GM19328 (cell line): ENCODE measurements around the gene FAM222B.
"Not testable (repeated sequence)": the region's sequence is repeated elsewhere in the genome, so short reads cannot be mapped to it uniquely, and the experiment has no call there.

Source experiments
- ATAC-seq: cut with Tn5 transposase; IDR thresholded peaks from one replicate; pipeline ENCODE4 v1.9.1; 2021; ENCODE audit warnings: mild to moderate bottlenecking, moderate library complexity; ENCODE audit not compliant: unreplicated experiment

FAM222B gene

DNA sequence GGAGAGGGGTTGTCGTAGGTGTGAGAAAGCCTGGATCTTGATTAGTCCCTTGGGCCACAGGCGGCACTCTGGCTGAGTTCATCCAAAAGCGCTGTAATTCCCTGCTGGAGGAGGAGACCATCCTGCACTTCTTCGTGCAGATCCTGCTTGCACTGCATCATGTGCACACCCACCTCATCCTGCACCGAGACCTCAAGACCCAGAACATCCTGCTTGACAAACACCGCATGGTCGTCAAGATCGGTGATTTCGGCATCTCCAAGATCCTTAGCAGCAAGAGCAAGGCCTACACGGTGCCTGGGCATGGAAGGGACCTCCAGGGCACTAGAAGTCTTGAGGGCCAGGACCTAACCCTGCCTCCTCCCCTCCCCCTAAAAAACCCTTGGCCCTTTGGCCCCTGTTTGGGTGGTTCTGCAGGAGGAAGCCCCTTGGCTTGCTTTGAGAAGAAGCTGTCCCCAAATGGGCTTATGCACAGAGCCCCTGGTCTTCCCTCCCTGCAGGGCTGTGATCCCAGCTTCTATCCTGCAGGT, 107.8 kb downstream of the FAM222B start:
- no peak for ATAC-seq

DNA sequence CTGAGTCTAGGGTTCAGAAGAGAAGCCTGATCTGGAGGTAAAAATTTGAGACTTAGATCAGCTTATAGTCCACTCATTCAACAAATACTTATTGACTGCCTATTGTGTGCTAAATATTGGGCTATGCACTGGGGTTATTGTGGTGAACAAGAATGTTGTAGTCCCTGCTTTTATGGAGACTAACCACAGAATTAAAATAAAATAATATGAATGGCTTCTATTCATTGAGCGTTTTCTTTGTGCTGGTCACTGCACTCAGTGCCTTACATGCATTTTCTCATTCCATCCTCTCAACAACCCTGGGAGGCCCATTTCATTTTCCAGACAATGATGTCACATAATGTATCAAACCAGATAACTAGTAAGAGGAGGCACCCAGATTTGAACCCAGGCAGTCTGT, 109.2 kb downstream of the FAM222B start:
- no peak for ATAC-seq

DNA sequence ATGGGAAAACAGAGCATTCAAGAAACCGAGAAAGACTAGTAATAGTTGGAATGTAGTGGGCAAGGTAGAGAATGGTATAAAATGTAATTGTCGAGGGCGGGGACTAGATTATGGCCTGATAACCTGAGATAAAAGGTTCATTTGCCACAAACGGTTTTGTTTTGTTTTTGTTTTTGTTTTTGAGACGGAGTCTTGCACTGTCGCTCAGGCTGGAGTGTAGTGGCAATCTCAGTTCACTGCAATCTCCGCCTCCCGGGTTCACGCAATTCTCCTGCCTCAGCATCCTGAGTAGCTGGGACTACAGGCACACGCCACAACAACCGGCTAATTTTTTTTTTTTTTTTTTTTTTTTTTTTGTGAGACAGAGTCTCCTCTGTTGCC, 112.7 kb downstream of the FAM222B start:
- no peak for ATAC-seq

DNA sequence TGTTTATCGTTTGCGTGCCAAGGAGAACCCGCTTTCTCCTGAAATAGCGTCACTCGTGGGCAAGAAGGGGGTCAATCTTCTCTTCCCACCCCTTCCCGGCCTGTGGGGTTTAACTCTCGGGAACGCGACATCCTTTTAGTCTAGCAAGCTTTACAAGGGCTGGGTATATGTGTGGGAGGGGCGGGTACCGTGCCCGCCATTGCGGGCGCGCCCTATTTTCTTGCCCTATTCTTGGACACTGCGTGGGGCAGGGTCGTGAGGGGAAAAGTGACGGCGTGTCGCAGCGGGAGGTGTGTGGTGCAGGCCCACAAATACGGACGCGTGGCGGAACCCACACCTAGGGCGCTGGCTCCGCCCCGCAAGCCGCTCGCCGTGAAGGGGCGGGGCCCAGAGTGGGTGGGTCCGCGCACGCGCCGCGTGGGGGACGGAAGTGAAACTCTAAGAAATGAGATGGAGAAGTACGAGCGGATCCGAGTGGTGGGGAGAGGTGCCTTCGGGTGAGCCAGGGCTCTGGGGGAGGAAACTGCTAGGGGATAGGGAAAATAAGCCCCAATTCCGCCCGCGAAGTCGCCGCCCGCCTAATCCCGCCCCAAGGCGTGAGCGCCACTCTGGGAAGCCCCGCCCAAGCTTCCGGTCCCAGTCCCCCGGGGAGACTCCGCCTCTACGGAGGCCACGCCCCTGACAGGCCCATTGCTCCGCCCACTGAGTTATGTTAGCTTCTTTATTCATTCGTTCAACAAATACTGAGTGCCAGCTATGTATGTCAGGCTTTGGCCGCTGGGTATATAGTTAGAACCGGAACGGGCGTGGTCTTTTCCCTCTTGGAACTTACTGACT, 114.0 kb downstream of the FAM222B start, which contains the start of gene NEK8:
Gene NEK8 (plus strand): TSS at position 425 of the 837 bp plus-strand sequence. CDS start 26 bp downstream, at position 451.
- peak; percentile 34 for ATAC-seq

DNA sequence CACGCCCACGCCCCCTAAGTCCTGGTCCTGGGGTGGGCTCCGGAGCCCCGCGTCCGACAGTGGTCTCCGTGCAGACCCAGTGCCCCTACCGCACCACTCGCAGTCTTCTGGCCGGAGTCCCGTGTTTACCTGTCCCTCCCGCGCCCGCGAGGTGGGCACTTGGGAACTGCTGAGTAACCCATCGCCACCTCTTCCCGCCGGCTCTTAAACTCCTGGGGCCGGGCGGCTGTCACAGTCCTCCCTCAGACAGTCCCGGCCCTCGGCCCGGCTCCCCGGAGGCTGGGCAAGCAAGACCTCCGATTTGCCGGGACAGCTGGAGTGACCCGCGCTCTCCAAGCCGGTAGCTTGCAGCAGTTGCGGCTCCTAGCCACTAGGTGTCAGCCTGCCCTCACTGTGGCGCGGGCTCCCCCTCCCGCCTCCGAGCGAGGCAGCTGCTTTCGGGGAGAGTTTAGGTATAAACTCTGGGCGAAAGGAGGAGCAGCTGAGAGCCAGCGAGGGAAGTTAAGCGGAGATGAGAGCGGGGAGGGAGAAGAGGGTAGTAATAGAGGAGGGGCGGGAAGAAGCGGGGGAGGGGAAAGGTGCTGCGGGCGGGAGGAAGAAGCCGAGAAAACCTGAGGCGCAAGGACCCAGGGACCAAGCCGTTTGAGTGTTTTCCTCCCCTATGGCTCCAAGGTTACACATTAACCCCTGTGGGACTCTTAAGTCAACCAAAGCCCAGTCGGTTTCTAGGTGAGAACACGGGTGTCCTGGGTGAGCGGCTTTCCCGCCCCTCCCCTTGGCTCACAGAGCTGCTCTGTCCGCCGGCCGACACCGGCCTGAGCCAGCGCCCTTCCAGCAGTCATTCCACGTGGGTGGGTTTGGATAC, 115.7 kb downstream of the FAM222B start:
- no peak for ATAC-seq

DNA sequence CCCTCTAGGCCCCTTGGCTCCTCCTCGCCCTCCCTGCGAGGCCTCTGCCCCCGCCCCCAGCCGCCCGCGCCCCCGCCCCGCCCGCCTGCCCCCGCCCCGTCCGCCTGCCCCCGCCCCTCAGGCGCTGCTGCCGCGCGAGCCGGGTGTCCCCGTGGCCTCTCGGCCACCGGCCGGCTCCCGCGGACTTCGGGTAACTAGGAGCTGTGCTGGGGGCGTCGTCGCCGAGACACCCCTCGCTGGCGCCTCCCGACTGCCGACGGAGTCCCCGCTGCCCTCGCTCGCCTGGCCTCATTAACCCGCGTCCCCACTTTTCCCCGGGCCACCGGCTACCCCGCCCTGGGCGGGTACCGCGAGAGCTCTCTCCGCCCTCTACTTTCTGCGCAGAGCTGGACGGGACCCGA, 116.4 kb downstream of the FAM222B start, which contains the start of gene TLCD1:
Gene TLCD1 (minus strand): TSS at position 8 of the 401 bp plus-strand sequence. CDS start 136 bp downstream, outside the sequence.
- ATAC-seq, result no peak

DNA sequence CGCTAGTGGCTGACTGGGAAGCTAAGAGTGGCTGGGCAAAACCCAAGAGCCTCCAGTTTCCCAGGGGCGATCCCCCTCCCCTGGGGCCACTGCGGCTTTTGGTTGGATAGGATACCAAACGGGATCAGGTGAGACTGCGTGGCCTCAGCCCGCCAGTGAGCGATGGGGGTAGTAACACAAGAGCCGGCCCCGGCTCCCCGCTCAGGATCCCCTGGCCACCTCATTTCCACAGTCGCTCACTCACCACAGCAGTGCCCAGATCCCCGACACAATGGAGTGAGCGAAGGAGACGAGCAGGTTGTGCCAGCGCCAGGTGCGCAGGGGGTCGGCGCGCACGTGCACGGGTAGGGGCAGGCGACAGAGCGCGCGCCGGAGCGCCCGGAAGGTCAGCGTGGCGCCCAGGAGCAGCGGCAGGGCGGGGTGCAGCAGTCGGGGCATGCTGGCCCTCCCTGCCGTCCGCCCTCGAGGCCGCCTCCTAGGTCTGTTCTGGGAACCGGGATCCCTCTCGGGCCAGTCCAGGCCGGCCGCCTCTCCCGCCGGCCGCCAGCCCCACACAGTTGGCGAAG, 116.8 kb downstream of the FAM222B start:
- no peak for ATAC-seq

DNA sequence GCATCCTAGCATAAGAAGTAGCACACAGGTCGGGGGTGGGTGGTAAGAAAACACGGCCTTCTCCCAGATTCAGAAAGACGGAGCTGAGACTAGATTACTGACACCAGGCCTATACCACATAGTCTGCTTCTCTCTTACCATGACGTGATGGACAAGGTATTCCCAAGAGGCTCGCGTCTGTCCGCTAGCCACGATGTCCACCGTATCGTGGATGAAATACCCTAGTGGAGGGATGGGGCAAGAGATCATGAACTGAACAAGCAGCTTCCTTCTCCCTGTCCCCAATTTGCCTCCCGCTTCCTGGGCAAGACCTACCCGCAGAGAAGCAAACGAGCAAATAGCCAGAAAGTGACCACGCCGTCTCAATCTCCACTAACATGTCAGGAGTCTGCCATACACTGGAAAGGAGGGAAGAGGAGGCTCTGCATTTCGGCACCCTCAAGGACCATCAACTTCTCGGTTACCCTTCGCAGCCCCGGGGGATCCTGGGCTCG, 117.4 kb downstream of the FAM222B start:
- no peak for ATAC-seq

DNA sequence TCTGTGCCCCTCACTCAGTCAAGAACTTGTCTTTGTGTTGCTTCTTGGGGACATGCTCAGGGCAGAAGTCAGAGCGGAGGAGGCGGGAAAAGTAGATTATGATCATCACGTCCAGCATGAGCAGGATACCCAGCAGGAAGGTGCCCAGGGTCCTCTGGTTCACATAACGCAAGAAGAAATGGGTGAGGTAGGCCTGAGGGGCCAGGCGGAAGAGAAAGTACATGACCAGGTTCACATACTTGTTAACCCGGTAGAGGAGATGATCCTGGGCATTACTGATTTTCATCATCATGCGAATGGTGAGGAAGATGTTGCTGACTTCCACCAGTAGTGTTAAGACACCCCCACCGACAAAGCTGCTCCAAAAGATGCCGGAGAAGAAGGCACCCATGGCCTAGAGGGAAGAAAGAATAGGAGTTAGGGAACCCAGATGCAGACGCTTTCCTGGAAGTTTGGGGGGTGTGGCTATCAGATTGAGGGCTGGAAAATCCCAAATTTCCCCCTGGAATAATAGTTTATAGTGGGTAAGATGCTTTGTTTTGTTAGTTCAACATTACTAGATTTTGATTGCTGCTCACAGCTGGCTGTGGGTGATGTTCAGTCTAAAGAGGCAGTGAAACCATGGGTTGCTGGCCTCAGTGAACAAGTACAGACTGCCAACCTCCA, 118.0 kb downstream of the FAM222B start:
- no peak for ATAC-seq

DNA sequence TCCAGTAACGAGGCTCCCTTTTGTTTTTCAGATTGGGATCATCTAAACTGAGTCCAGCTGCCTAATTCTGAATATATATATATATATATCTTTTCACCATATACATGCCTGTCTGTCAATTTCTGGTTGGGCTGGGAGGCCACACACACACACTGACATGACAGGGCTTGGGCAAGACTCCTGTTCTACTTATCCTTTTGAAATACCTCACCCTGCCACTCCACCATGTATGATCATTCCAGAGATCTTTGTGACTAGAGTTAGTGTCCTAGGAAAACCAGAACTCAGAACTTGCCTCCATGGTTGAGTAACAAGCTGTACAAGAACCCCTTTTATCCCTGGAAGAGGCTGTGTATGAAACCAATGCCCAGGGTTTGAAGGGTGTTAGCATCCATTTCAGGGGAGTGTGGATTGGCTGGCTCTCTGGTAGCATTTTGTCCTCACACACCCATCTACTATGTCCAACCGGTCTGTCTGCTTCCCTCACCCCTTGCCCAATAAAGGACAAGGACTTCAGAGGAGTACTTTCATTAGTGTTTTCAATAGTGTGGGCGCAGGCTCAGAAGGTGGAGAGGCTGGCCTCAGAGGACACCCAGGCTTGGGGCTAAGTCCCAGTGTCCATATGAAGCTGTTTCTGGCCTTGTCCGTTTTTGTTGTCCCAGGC, 118.6 kb downstream of the FAM222B start:
- not testable (repeated sequence) for ATAC-seq

DNA sequence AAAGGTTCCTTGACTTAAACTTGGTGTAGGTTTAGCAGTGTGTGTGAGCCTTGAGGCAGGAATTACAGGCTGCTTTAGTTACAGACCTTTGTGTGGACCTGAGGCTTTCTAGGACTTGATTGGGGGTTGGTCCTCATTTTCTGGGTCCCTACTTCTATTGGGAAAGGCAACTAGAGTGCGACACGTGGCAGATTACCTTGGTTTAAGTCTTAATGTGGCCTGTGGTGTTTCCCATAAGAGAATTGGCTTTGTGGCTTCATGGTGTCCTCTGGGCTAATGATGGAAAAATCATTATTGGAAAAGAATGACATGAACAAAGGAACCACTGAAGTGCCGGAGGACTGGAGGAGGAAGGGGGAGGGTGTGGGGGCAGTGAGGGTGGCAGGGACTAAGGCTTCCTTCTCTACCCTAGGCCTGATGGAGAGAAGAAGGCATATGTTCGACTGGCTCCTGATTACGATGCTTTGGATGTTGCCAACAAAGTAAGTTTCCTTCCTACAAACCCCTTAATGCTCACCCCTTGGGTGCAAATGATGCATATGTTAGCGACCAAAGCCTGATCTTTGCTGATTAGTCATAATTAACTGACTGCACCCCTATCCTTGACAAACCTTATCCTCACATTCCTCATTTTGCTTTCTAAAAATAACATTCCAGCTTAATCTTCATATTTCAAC, 119.3 kb downstream of the FAM222B start:
- no peak for ATAC-seq

DNA sequence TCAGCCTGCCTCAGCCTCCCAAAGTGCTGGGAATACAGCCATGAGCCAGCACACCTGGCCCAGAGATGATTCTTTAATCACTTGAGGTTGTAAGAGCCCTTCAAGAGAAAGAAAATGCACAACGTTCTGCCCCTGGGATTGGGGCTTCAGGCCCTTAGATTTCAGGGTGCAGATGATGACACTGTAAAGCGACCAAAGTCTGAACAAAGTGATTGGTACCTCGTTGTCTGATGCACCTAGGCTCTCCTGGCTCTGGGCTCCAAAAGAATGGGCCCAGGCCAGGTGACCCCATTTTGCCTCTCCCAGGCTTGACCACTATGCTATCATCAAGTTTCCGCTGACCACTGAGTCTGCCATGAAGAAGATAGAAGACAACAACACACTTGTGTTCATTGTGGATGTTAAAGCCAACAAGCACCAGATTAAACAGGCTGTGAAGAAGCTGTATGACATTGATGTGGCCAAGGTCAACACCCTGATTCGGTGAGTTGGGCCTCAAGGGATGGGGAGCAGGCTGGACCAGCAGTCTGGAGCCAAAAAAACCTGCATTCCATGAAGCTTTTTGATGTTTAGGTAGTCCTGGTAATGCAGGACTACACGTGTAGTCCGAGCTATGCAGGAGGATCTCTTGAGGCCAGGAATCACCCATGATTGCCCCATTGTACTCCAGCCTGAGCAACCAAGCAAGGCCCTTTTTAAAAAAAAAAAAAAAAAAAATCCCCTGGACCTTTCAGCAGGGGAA, 120.0 kb downstream of the FAM222B start:
- no peak for ATAC-seq

DNA sequence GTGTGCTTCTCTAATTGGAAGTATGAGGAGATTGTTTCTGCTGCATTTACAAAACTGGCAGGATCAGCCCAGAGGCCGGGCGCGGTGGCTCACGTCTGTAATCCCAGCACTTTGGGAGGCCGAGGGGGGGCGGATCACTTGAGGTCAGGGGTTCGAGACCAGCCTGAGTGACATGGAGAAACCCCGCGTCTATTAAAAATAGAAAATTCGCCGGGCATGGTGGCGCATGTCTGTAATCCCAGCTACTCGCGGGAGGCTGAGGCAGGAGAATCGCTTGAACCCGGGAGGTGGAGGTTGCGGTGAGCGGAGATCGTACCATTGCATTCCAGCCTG, 121.6 kb downstream of the FAM222B start:
- ATAC-seq, result not testable (repeated sequence)

DNA sequence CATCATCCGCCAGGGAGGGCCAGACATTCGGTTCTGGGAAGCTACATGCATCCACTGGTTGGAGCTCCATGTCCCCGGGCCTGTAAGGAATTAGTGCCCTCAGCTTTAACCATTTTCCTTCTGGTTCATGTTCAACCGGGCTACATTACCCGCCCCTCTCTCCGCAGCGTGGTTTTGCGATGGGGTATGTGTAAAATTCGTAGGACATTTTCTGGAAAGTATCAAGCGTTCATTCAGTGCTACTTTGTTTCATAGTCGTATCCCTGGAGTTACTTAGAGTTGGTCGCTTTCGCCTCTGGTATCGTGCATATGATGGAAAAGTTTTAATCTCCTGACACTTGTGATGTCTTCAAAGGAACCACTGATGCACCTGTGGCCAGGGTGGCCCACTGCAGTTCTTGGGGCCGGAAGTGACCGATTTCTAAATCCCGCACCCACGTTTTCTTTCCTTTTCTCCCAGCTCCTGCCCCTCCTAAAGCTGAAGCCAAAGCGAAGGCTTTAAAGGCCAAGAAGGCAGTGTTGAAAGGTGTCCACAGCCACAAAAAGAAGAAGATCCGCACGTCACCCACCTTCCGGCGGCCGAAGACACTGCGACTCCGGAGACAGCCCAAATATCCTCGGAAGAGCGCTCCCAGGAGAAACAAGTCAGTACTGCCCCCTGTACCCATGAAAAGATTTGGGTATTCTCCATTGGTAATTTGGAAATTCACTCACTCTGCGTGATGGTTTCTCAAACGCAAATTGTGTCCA, 122.2 kb downstream of the FAM222B start:
- no peak for ATAC-seq

DNA sequence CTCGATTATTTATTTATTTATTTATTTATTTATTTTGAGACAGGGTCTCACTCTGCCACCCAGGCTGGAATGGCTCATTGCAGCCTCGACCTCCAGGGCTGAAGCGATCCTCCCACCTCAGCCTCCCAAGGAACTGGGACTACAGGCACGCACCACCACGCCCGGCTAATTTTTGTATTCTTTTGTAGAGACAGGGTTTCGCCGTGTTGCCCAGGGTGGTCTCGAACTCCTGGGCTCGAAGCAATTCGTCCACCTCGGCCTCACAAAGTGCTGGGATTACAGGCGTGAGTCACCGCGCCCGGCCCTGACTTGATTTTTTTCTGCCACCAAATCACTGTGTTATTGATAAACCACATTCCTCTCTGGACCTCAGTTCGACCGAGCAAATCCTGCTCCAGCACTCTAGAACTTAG, 123.6 kb downstream of the FAM222B start:
- ATAC-seq, result no peak

DNA sequence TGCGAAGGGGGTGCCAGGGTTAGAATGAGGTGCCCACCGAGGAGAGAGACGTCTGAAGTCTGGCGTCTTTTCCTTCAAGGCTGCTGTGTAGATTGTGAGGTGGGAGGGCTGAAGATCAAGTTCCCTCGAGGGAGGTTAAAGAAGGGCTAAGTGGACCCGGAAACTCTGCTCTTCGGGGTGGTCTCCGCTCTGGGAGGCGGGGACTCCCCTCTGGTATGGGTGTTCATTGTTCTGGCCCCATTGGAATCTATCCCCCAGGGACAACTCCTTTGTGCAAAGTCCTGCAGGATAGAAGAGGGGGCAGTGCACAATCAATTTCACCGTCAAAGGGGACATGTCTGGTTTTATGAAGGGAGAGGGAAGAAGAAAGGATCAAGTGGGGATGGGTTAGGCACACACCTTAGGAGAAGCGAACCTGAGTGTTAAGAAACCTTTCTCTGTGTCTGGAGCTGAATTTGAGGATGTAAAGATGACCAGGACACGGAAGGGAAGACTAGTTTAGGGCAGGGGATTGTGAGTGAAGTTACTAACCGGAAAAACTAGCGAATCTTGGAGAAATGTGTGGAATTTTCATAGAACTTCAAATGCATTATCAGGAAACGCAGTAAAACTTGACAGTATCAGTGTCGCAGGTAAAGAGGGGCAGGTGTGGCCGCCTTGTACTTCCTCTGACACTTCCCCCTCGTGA, 124.1 kb downstream of the FAM222B start:
- no peak for ATAC-seq

DNA sequence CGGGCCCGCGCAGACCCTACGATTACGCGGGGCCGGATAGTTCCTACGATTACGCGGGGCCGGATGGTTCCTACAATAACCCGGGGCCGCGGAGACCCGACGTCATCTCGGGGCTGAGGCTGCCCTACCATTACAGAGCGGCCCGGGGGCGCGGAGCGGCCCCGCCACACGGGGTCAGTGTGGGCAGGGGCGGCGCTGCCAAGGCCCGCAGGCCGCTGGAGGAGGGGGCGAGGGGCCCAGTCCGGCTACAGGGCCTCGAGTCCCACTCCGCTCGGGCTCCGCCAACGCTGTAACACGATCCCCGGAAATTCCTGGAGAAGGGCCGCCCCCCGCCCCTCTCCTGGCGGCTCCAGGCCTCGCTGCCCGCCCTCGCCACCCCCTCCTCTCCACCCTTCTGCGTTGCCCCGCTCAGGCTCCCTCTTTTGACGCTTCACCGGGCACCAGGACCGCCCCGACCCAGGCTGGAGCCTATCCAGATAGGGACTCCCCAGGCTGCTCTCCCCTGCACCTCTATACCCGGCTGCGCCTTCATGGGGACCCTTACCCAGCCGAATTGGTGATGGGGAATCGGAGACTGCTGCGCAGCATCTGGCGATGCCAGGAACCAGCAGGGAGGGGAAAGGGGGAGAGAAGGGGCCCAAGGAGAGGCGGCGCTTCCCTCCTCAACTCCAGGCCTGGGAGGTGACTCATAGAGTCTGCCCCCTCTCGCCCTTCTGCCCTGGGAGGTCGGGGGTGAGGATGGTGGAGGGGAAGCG, 124.8 kb downstream of the FAM222B start, which contains the start of gene RAB34:
Gene RAB34 (minus strand): TSS at position 291 of the 755 bp plus-strand sequence. CDS start 602 bp downstream, outside the sequence.
- ATAC-seq, result no peak
